PC-9 (cell line): Measurements from ENCODE around the gene TBX5.

Experiments
- EZH2 ChIP-seq: fragments of 200-600 bp; sonication (generic); IDR thresholded peaks from 2 replicates; pipeline ENCODE4 v1.8.0; 2017; ENCODE audit warnings: antibody characterized with exemption, low read depth
- TF ChIP-seq, protein P1 (sequence below): fragments of 200-600 bp; sonication (generic); conservative IDR thresholded peaks from 2 replicates; pipeline ENCODE4 v1.6.1; 2017; ENCODE audit warnings: mixed run types, antibody characterized with exemption, mild to moderate bottlenecking, moderate library complexity

DNA sequence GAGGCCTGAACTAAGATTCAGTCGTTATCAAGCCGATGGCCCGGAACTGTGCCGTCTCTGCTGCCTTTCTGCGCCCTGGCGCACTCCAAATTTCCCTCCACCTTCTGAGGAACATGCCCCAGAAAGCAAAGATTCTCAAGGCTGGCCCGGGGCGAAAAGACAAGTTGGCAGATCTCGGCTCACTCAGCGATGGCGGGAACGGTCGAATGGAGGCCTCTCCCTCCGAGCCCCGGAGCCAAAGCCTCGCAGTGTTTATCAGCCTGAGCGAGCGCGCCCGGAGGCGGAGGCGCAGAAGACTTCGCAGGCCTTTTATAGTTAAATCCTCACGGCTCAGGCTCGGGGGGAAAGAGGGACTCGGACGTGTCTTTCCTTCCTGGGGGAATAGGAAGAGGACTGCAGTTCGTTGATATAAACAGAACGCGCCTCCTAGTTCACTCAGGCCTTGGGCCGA lies 5.6 kb downstream of the TBX5 start:
- TF ChIP-seq, protein P1, sequence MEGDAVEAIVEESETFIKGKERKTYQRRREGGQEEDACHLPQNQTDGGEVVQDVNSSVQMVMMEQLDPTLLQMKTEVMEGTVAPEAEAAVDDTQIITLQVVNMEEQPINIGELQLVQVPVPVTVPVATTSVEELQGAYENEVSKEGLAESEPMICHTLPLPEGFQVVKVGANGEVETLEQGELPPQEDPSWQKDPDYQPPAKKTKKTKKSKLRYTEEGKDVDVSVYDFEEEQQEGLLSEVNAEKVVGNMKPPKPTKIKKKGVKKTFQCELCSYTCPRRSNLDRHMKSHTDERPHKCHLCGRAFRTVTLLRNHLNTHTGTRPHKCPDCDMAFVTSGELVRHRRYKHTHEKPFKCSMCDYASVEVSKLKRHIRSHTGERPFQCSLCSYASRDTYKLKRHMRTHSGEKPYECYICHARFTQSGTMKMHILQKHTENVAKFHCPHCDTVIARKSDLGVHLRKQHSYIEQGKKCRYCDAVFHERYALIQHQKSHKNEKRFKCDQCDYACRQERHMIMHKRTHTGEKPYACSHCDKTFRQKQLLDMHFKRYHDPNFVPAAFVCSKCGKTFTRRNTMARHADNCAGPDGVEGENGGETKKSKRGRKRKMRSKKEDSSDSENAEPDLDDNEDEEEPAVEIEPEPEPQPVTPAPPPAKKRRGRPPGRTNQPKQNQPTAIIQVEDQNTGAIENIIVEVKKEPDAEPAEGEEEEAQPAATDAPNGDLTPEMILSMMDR, result no peak
- TF ChIP-seq EZH2, result no peak
